ENCODE data around the gene TSPAN15. TPM values are rescaled to one million over a fixed set of nuclear protein-coding genes. Genes with fewer than 3 reads are reported as not detected.

Gene TSPAN15
- total RNA-seq, 8 experiments from 2014 or later: 3.1 to 60.5 (median 6.6) TPM

GRCh38 chr10:69452676-69453415 is 1.6 kb downstream of the TSPAN15 start:
- Histone ChIP-seq H3K4me3 (no peak overlapping the region), H3K4me1 (replicated peaks in 1 of 2) (no peaks in the 10 kb centered on the region), H3K27ac (no peak overlapping the region)
- no peak for ATAC-seq (replicated peaks in 6 of 8)
- 57 to 93% (median 83%) methylated on average over 1 to 5 of the region's 6 CpGs; no CpG with 5 or more reads in 1 of the 10 experiments for WGBS, 10 experiments
- in situ Hi-C loops (cut with MboI; ENCODE audit: low pct_unique_long_range_greater_than_20kb in 2 of 9, low sequenced_read_pairs in 9 of 9, unreplicated experiment in 9 of 9): no loop called here

- no peak for ATAC-seq (replicated peaks in 6 of 8)
- in situ Hi-C loops (cut with MboI; ENCODE audit: low pct_unique_long_range_greater_than_20kb in 2 of 9, low sequenced_read_pairs in 9 of 9, unreplicated experiment in 9 of 9): no loop called here
- no peak overlapping the region for H3K4me3 ChIP-seq
- no peak overlapping the region for H3K27ac ChIP-seq
- no peaks in the 10 kb centered on the region for H3K4me1 ChIP-seq (replicated peaks in 1 of 2)
These were observed 2.5 kb downstream of the TSPAN15 start for GRCh38 chr10:69453795-69454194.

- H3K4me3 ChIP-seq: no peak overlapping the region
- H3K4me1 ChIP-seq (replicated peaks in 1 of 2): no peaks in the 10 kb centered on the region
- ATAC-seq (replicated peaks in 6 of 8): no peak
- H3K27ac ChIP-seq: no peak overlapping the region
- 0 to 96% (median 84%) methylated on average over 1 to 10 of the region's 10 CpGs for WGBS, 10 experiments
- in situ Hi-C loops (cut with MboI; ENCODE audit: low pct_unique_long_range_greater_than_20kb in 2 of 9, low sequenced_read_pairs in 9 of 9, unreplicated experiment in 9 of 9): no loop called here
These were observed 3.9 kb downstream of the TSPAN15 start for GRCh38 chr10:69455006-69455763.

GRCh38 chr10:69456880-69457693 is 5.8 kb downstream of the TSPAN15 start:
- Histone ChIP-seq H3K4me3 (no peak overlapping the region), H3K27ac (no peak overlapping the region), H3K4me1 (replicated peaks in 1 of 2) (no peaks in the 10 kb centered on the region)
- in situ Hi-C loops (cut with MboI; ENCODE audit: low pct_unique_long_range_greater_than_20kb in 2 of 9, low sequenced_read_pairs in 9 of 9, unreplicated experiment in 9 of 9): no loop called here
- WGBS, 10 experiments: 30 to 100% (median 91%) methylated on average over 1 to 5 of the region's 8 CpGs; no CpG with 5 or more reads in 2 of the 10 experiments
- ATAC-seq (replicated peaks in 6 of 8): peak in 2 of 8 experiments; percentile 65 to 91

GRCh38 chr10:69457771-69458237 is 6.5 kb downstream of the TSPAN15 start:
- Histone ChIP-seq H3K27ac (no peak overlapping the region), H3K4me1 (replicated peaks in 1 of 2) (no peaks in the 10 kb centered on the region), H3K4me3 (no peak overlapping the region)
- in situ Hi-C loops (cut with MboI; ENCODE audit: low pct_unique_long_range_greater_than_20kb in 2 of 9, low sequenced_read_pairs in 9 of 9, unreplicated experiment in 9 of 9): no loop called here
- no peak for ATAC-seq (replicated peaks in 6 of 8)
- 40 to 91% (median 70%) methylated on average over 1 to 5 of the region's 5 CpGs; no CpG with 5 or more reads in 3 of the 10 experiments for WGBS, 10 experiments

- Histone ChIP-seq H3K4me1 (replicated peaks in 1 of 2) (no peaks in the 10 kb centered on the region), H3K4me3 (no peak overlapping the region), H3K27ac (no peak overlapping the region)
- in situ Hi-C loops (cut with MboI; ENCODE audit: low pct_unique_long_range_greater_than_20kb in 2 of 9, low sequenced_read_pairs in 9 of 9, unreplicated experiment in 9 of 9): no loop called here
- WGBS, 10 experiments: 65 to 94% (median 79%) methylated on average over 1 to 8 of the region's 10 CpGs; no CpG with 5 or more reads in 2 of the 10 experiments
- peak in 5 of 8 experiments; percentile 49 to 83 (median 60) for ATAC-seq (replicated peaks in 6 of 8)
These were observed 7.3 kb downstream of the TSPAN15 start for GRCh38 chr10:69458430-69459100.

- Histone ChIP-seq H3K27ac (no peak overlapping the region), H3K4me3 (no peak overlapping the region), H3K4me1 (replicated peaks in 1 of 2) (no peaks in the 10 kb centered on the region)
- WGBS, 10 experiments: 60 to 100% (median 80%) methylated on average over 1 to 7 of the region's 8 CpGs; no CpG with 5 or more reads in 1 of the 10 experiments
- in situ Hi-C loops (cut with MboI; ENCODE audit: low pct_unique_long_range_greater_than_20kb in 2 of 9, low sequenced_read_pairs in 9 of 9, unreplicated experiment in 9 of 9): no loop called here
- no peak for ATAC-seq (replicated peaks in 6 of 8)
These were observed 8.0 kb downstream of the TSPAN15 start for GRCh38 chr10:69459101-69459790.

- no peak overlapping the region for H3K4me3 ChIP-seq
- no peak overlapping the region for H3K27ac ChIP-seq
- ATAC-seq (replicated peaks in 6 of 8): peak in 1 of 8 experiments; percentile 16
- no peaks in the 10 kb centered on the region for H3K4me1 ChIP-seq (replicated peaks in 1 of 2)
- WGBS, 10 experiments: 71 to 82% (median 80%) methylated on average over 1 to 4 of the region's 12 CpGs; no CpG with 5 or more reads in 7 of the 10 experiments
- in situ Hi-C loops (cut with MboI; ENCODE audit: low pct_unique_long_range_greater_than_20kb in 2 of 9, low sequenced_read_pairs in 9 of 9, unreplicated experiment in 9 of 9): no loop called here
These were observed 8.8 kb downstream of the TSPAN15 start for GRCh38 chr10:69459893-69460575.

- in situ Hi-C loops (cut with MboI; ENCODE audit: low pct_unique_long_range_greater_than_20kb in 2 of 9, low sequenced_read_pairs in 9 of 9, unreplicated experiment in 9 of 9): no loop called here
- Histone ChIP-seq H3K4me1 (replicated peaks in 1 of 2) (no peaks in the 10 kb centered on the region), H3K27ac (no peak overlapping the region), H3K4me3 (no peak overlapping the region)
- WGBS, 10 experiments: 59 to 100% (median 92%) methylated on average over 1 to 6 of the region's 9 CpGs; no CpG with 5 or more reads in 1 of the 10 experiments
- peak in 1 of 8 experiments; percentile 3 for ATAC-seq (replicated peaks in 6 of 8)
These were observed 9.4 kb downstream of the TSPAN15 start for GRCh38 chr10:69460576-69461242.

GRCh38 chr10:69461243-69462025 is 10.2 kb downstream of the TSPAN15 start:
- peak in 1 of 8 experiments; percentile 3 for ATAC-seq (replicated peaks in 6 of 8)
- Histone ChIP-seq H3K4me3 (no peak overlapping the region), H3K27ac (no peak overlapping the region), H3K4me1 (replicated peaks in 1 of 2) (no peaks in the 10 kb centered on the region)
- WGBS, 10 experiments: 40 to 100% (median 60%) methylated on average over 1 of the region's 5 CpGs; no CpG with 5 or more reads in 7 of the 10 experiments
- in situ Hi-C loops (cut with MboI; ENCODE audit: low pct_unique_long_range_greater_than_20kb in 2 of 9, low sequenced_read_pairs in 9 of 9, unreplicated experiment in 9 of 9): no loop called here

- no peak overlapping the region for H3K4me3 ChIP-seq
- in situ Hi-C loops (cut with MboI; ENCODE audit: low pct_unique_long_range_greater_than_20kb in 2 of 9, low sequenced_read_pairs in 9 of 9, unreplicated experiment in 9 of 9): no loop called here
- no peak for ATAC-seq (replicated peaks in 6 of 8)
These were observed 12.6 kb downstream of the TSPAN15 start for GRCh38 chr10:69463886-69464285.

More at GRCh38 chr10:69463886-69464285, 12.6 kb downstream of the TSPAN15 start:
- whole genome bisulfite sequencing, 10 experiments: 20 to 100% (median 88%) methylated on average over 1 to 5 of the region's 6 CpGs; no CpG with 5 or more reads in 1 of the 10 experiments
- Histone ChIP-seq H3K27ac (no peak overlapping the region), H3K4me1 (replicated peaks in 1 of 2) (no peaks in the 10 kb centered on the region)
